HG03139 (cell line): Measurements from ENCODE around the gene ZNF587B.
"Not testable (repeated sequence)": the region's sequence is repeated elsewhere in the genome, so short reads cannot be mapped to it uniquely, and the experiment has no call there.

Source experiments
- ATAC-seq: cut with Tn5 transposase; IDR thresholded peaks from one replicate; pipeline ENCODE4 v1.9.1; 2021; ENCODE audit not compliant: unreplicated experiment

ZNF587B gene

GRCh38 chr19:57830071-57830602 lies at the start of gene ZNF587B:
ZNF587B (plus strand) TSS chr19:57830299; CDS start chr19:57830529, 230 bp downstream.
- no peak for ATAC-seq

GRCh38 chr19:57786286-57786685 lies 43.8 kb upstream of the ZNF587B start:
- no peak for ATAC-seq

- no peak for ATAC-seq
Observed at GRCh38 chr19:57786906-57787305, 43.2 kb upstream of the ZNF587B start.

- no peak for ATAC-seq
Observed at GRCh38 chr19:57788114-57788692, 41.9 kb upstream of the ZNF587B start.

GRCh38 chr19:57789288-57789687 lies 40.8 kb upstream of the ZNF587B start:
- no peak for ATAC-seq

GRCh38 chr19:57796580-57796979 lies 33.5 kb upstream of the ZNF587B start:
- not testable (repeated sequence) for ATAC-seq

- ATAC-seq = no peak
Observed at GRCh38 chr19:57800696-57801095, 29.4 kb upstream of the ZNF587B start.

GRCh38 chr19:57802269-57802668 lies 27.8 kb upstream of the ZNF587B start:
- no peak for ATAC-seq

GRCh38 chr19:57803265-57803593 lies 26.9 kb upstream of the ZNF587B start:
- no peak for ATAC-seq

- ATAC-seq = no peak
Observed at GRCh38 chr19:57803594-57804325, 26.3 kb upstream of the ZNF587B start.

- no peak for ATAC-seq
Observed at GRCh38 chr19:57807541-57807940, 22.6 kb upstream of the ZNF587B start.

GRCh38 chr19:57810410-57811295 lies 19.4 kb upstream of the ZNF587B start:
- ATAC-seq = not testable (repeated sequence)

- peak; percentile 46 for ATAC-seq
Observed at GRCh38 chr19:57812226-57812625, 17.9 kb upstream of the ZNF587B start.

- ATAC-seq = not testable (repeated sequence)
Observed at GRCh38 chr19:57812975-57813820, 16.9 kb upstream of the ZNF587B start.

GRCh38 chr19:57813919-57814504 lies 16.1 kb upstream of the ZNF587B start:
- ATAC-seq = no peak

GRCh38 chr19:57814505-57815246 lies 15.4 kb upstream of the ZNF587B start, which contains the start of gene ZNF552:
ZNF552 (minus strand) TSS chr19:57814913; CDS start chr19:57814743, 170 bp downstream.
- peak; percentile 62 for ATAC-seq

GRCh38 chr19:57815247-57816075 lies 14.6 kb upstream of the ZNF587B start:
- ATAC-seq = no peak

GRCh38 chr19:57816652-57817051 lies 13.4 kb upstream of the ZNF587B start:
- no peak for ATAC-seq

- no peak for ATAC-seq
Observed at GRCh38 chr19:57817976-57818375, 12.1 kb upstream of the ZNF587B start.
